ENCODE results near the gene RNF41.
A peak's percentile ranks its signal among the peaks of the same experiment; 100 is the strongest.
"Not testable (repeated sequence)": the region's sequence is repeated elsewhere in the genome, so short reads cannot be mapped to it uniquely, and the experiment has no call there.

RNF41 gene

DNA sequence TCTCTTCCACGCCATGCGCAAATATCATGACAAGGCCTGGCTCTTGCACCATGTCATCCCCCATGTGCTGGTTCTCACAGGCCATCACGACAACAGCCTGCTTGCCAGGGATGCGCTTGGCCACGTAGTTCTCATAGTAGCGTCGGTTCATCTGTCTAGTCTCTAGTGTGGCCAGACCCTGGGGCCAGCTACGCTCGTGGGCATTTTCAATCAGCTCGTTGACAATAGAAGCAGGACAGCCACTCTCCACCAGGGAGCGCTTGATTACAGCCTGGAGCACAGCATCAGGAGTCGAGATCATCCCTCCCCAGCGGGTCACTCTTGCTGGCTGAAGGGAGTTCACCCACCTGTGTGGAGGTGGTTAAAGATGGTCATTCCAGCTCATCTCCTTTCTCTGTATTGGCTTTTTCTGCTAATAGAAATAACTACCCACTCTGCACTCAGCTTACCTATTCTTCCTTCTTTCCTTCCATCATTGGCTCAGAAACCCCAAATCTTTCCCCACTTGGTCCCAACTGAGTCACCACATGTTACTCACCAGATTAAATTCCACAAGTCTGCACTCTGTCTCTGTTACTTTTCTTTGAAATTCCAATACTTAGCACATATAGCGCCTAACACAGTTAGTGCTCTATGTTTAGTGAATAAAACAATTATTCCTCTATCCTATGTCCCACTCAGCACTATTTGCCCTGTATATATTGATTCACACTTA, 15.1 kb downstream of the RNF41 start:
- no peak for DNase-seq

DNA sequence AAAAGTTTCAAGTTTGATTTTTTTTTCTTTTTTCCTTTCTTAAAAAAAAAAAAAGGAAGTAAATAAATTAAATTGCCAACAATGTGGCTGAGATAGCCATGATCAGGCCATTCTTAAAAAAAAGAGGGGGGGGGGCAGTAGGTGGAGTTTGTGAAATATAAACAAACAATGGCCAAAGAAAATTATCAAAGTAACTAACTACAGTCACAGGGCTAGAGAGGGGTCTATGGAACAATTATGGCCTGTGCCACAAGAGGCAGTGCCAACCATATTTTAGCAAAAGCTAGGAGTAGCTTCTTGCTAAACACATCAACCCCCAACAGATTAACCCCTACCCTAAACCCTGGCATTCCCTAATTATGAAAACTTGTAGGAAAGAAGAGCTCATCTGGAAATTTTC, 16.3 kb downstream of the RNF41 start:
- no peak for DNase-seq

DNA sequence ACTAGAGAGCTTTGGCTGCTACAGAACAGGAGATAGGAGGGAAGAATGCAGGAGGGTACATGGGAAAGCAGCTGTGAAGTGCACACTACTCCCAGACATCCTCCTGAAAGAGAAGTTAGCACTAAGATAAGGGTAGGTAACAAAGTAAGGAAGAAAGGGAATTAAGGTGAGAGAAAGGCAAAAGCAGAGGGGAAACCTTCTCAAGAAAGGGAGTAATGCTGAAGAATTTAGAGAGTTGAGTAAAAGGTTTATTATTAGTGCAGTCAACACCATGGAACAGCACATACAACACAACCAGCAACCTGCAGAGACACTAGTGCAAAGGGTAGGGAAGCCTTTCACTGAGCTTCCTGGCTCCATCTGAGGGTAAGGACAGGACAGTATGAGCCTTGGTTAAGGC, 17.4 kb downstream of the RNF41 start:
- no peak for DNase-seq

GRCh38 chr12:56202838-56203237, 18.9 kb downstream of the RNF41 start:
- no peak for DNase-seq

GRCh38 chr12:56202366-56202765, 19.4 kb downstream of the RNF41 start:
- DNase-seq: no peak

DNA sequence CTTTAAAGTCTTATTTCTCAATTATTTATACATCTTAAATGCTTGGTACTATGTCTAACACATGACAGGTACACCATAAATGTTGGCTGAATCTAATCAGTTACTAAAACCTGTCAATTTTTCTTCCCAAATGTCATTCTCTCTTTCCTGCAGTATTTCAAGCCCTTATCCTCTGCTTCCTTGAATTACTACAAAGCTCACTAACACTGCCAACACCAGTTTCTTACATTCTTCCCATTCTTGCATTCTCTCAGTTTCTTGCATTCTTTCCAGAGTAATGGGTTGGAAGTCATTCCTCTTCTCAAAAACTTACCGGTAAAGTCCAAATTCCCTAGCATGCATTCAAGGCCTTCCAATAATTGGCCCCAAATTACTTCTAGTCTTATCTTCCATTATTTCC, 22.9 kb downstream of the RNF41 start:
- no peak for DNase-seq

- no peak for DNase-seq
Measured at GRCh38 chr12:56197921-56198635, 23.6 kb downstream of the RNF41 start.

DNA sequence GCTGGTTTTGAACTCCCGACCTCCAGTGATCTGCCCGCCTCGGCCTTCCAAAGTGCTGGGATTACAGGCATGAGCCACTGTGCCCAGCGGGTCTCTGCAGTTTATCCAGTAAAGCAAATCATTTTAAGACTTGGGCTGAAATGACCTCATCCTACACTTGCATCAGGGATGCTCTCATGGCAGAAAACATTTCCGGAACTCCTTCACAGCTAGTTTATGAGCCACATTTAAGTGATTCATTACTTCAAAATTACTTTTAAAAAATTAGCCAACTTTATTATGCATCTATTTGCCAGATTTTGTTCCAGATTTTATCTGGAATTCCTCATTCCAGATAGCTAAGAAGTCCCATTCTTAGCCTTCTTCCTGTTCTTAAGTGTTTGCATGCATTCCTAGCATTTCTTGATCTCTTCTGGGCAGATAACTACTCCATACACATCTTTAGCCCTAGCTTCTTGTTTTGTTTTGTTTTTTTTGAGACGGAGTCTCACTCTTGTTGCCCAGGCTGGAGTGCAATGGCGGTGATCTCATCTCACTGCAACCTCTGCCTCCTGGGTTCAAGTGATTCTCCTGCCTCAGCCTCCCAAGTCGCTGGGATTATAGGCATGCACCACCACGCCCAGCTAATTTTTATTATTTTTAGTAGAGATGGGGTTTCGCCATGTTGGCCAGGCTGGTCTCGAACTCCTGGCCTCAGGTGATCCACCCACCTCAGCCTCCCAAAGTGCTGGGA, 24.7 kb downstream of the RNF41 start:
- not testable (repeated sequence) for DNase-seq

- DNase-seq: peak; percentile 75
Measured at GRCh38 chr12:56193025-56193578, 28.6 kb downstream of the RNF41 start.

- no peak for DNase-seq
Measured at GRCh38 chr12:56192582-56192981, 29.1 kb downstream of the RNF41 start.

DNA sequence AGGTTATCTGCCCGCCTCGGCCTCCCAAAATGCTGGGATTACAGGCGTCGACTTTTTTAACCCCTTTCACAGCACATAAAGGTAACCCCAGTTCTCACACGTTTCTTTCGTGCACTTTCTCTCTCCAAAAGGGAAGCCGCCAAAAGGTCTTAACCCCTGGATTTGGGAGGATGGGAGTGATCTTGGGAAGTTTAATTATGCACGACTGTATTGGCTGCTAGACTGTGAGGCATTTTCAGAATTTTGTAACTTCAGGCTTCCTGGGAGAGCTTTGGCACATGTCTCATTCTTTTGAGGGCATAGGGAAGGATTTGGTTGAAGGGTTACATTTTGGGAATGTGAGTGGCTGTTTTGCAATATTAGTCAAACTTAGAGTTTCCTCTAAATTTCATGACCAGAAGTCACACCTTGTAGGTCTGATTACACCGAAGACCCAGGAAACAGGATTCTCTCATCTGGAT, 31.0 kb downstream of the RNF41 start:
- DNase-seq: no peak

DNA sequence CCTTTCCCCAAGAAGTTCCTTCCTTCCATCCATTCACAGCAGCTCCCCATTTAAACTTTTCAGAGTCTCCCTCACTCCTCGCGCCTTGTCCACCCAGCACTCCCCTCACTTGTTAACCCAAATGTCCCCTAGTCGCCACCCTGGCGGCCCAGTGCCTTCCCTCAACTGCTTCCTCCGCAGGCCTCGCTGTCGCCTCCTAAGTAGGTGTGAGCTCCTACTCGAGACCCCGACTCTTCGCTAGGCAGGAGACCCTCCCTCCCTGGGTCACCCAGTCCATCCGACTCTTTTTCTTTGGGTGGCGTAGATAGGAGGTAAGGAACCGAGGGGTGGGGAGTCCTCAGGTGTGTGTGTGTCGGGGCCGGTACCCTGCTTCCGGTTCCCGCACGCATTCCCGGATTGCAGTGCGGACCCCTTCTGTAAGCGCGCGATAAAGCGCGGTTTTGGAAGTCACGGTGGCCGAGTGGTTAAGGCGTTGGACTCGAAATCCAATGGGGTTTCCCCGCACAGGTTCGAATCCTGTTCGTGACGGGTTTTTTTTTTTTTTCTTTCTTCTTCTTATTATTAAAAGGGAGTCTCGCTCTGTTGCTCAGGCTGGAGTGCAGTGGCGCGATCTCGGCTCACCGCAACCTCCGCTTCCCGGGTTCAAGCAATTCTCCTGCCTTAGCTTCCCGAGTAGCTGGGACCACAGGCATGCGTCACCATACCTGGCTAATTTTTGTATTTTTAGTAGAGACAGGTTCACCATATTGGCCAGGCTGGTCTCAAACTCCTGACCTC, 31.6 kb downstream of the RNF41 start:
- peak; percentile 60 for DNase-seq

GRCh38 chr12:56189099-56189917, 32.4 kb downstream of the RNF41 start, which contains the start of gene SMARCC2:
TSS of gene SMARCC2 (minus strand) at chr12:56189483. CDS start at chr12:56189461, 22 bp downstream.
- peak; percentile 37 for DNase-seq

DNA sequence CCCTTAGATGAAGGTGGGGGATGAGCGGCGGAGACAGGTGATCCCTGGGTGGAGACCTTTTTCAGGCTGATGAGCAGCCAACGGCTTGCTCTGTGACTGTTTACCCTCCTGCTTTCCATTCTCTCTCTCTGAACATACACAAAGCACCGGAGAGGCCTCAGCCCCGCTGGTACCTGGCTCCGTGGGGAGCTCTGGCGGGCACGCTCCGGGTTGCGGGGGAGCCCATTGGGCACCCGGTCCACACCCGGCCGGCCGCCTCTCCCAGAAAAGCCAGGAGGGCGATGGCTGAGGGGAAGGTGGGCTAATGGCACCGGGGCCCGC, 33.0 kb downstream of the RNF41 start:
- no peak for DNase-seq

- DNase-seq: no peak
Measured at GRCh38 chr12:56188131-56188777, 33.5 kb downstream of the RNF41 start.

GRCh38 chr12:56186957-56187356, 34.8 kb downstream of the RNF41 start:
- no peak for DNase-seq

DNA sequence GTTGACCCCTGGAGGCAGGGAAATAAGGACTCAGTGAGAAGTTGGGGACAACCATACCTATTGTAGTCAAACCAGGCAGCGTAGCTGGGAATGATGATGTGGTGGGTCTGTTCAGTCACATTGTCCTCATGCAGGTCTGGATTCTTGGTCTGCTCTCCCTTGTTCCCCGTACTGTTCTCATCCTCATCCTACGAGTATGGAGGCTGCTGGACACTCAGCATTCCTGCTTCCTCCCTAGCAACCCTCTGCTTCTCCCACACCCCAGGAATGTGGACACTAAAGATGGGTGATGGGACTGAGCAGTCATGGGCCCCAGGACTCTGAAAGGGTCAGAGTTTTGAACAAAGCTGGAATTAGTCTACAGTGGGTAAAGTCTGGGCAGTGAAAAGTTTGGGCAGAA, 43.4 kb downstream of the RNF41 start:
- DNase-seq: no peak

DNA sequence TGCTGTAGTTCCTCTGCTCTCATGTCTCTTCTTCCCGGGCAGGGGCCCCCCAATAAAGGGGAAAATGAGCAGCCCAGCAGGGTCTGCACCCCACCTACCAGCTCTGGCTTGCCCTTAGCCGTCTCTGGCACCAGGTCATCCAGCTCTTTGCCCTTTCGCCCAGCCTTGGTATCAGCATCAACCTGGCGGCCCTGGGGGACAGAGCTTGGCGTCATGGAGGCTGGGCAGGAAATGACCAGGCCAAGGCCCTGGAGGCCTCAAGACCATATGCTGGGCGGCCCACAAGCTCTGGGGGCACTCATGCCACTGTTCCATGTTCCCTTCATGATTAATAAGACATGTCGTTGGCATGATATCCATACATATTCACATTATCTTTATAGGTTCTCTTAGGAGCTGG, 48.9 kb downstream of the RNF41 start:
- DNase-seq: no peak

DNA sequence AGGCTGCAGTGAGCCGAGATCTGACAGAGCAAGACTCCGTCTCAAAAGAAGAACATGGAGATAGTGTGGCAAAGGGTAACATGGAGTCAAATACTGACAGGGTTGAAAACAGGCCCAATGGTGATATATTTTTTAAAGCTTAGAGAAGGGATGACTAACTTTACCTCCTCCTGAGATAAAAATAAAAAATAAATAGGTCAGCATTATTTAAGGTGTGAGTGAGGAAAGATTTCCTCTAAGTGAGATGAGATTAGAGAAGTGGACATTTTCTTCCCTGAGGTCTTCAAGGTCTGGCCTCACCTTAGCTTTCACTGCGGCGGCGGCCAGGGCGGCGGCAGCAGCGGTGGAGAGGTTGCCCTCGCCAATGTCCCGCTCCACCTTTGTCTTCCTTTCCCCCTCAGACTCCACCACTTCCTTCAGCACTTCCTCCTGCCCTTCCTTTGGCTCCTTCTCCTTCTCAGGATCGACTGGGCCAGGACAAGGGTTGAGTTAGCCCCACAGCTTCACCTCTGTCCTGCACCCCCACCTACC, 52.4 kb downstream of the RNF41 start:
- DNase-seq: no peak

GRCh38 chr12:56165369-56165768, 56.4 kb downstream of the RNF41 start:
- no peak for DNase-seq

GRCh38 chr12:56164345-56164729, 57.4 kb downstream of the RNF41 start:
- DNase-seq: no peak

Measured in NCI-H187 treated with DMSO at 0.1 percent for 48 hours (cell line).